ENCODE measurements around the gene DHX9.

DHX9 gene

DNA sequence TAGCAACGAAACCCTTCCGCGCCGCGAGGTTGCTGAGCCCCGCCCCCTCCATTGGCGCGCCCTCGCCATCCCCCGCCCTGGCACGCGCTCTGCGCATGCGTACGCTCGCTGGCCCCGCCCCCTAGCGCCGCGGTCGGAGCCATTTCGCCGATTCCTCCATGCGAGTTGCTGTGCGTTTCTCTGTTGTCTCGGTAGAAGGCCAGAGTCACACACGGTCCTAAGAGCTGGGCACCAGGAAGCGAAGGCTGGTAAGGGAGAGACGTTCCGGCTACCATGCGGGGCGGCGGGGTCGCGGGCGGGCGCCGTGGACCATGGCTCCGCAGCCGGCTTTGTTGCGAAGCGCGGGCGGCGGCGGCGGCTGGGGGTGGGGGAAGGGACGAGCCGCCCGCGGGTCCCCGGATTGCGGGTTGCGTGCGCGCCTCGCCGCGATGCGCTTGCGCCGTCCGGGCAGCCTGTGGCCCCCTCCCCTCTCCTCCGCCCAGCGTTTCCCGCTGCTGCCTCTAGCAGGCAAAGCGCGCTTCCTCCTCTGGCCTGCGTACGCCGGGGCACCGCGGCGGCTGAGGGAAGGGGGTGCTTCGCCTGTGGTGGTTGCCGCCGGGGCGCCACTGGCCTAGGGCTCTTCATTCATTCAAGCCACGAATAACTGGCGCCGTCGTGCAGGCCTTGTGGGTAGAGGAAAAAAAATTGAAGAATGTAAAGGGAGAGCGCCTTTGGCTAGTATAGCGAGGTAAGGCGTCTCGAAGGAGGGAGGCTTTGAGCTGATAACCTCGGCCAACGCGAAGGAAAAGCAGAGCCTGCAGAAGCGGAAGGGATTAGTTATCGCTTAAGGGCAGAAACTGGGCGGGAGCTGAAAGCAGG is at the start of gene DHX9:
TSS of gene DHX9 (plus strand) at position 139 of the 858 bp plus-strand sequence. CDS start 3,220 bp downstream, outside the sequence.
- DNase-seq = peak; percentile 88

DNA sequence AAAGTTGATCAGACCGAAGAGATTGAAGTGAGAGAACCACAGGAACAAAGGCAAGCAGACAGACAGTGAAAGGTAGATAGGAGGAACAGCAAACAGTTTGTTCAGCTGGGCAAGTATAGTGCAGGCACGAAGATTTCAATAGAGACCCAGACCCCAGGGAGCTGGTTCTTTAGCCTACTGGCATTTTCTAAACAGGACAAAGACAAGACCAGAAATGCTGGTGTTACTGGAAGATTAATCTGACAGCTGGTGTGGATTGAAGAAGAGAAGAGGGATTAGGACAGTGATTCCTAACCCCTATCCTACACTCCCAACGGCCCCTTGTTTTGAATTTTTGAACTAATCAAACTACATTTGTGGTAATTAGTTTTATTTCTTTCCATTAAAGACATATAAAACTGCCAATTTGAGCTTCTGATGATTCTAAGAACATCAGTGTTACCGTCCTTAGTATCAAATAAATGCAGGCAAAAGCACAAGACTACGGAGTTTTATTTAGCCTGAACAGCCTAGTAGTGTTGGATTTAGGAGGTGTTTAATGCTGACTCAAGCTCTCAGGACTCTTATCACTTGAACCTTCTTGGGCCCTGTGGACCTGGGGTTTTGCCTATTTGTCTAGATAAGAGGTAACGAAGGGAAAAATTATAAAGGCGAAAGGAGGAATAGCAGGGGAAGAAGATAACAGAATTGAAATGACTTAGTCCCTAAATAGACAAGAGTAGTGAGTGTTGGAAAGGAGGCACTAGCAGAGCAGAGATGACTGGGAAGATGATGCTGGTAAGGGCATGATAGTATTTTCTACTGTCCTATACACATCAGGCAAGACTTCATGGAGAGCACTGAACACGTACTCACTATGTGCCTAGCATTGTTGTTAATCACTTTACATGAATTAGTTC is 47.6 kb upstream of the DHX9 start:
- no peak for DNase-seq

DNA sequence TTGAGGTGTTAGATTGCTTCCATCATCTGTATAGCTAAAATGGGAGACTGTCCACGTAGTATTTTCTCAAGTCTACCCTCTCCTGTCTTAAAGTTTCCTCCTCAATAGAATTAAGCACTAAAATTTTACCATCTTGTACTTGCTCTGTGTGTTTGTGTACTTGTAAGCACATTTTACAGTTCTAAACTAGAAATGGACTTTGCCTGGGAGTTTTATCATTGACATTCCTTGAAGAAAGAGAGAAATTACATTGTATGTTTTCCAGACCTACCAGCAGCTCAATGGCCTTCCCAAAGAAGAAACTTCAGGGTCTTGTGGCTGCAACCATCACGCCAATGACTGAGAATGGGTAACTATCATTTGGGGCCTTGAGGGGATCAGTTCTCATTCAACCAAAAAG is 45.1 kb upstream of the DHX9 start:
- DNase-seq = no peak

DNA sequence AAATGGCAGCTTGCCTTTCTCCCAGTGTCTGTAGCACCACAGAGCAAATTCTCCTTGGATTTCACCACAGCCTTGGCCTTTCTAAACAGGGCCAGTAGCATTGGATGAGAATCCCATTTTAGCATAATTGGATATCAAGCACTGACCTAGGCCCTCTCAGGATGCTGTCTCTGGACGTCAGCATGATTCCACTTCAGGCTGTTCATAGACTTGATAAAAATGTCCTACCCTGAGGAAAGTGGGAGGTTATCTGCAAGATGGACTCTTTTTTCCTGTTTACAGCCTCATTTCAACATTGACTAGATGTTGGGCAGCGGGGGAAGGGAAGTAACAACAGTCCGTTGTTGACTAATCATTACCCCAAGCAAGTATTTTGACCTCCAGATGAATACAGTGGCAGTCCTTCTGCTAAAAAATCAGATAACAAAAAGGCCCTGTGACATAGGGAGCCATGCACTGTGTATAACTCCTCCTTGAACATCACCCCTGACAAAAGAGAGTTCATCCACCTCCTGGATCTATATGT is 44.4 kb upstream of the DHX9 start:
- peak; percentile 84 for DNase-seq

DNA sequence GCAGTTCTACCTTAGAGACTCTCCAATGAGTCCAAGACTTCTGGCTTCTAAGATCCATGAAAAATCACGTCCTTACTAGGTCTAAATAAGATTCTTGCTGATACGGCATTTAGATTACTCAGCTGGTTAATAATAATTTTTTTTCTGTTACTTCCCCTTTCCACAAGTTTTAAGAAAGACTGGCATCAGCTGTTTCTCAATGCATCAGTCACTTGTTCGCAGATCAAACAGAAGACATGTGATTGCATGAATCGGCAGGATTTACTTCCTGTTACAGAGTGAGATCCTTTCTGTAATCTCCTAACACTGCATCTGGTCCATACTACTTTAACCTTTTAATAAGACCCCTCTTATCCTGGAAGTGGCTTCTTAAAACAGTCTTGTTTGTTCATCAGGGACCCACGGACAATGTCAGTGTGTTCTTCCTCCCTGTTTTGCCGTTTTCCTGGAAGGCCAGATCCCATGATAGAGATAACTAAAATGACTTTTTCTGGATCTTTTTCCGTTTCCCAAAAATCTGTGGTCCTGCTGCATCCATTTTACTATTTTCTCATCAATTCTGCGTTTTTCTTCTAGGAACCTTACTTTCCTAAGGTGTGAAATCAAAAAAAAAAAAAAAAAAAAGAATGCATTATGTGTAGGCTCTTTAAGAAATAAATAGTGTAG is 43.5 kb upstream of the DHX9 start:
- DNase-seq = peak; percentile 98

DNA sequence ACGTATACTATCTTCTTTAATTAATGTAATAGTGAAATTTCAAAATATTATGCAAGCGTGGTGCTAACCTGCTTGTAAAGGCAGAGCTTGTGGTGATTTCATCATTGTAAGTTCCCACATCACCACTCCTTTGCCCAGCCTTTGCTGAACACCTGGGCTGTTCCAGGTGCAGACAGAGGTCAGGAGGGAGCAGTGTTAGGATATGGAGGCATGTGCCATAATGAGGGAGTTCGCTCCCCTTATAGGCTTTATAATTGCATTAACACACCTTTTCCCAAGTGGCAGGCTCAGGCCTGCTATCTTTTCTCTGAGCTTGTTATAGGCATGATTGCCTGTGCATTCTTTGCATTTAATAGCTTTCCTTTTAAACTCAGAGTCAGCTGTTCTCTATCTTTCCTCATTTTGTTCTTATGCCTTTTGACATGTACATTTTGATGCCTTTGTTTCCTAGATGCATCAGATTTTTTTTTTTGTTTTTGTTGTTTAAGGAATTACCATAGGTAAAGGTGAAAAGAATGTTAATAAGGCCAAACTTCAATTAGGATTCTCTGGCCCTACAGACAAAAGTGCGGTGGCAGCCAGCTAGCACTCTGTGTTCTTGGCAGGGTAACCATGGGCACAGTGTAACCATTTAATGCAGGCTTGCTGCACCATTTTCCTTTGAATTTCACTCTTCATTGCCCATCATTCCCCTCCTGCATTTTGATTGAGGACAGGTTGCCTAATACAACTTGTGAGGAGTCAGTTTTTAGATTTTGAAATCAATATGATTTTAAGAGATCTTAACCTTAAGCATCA is 36.9 kb upstream of the DHX9 start:
- DNase-seq = no peak

DNA sequence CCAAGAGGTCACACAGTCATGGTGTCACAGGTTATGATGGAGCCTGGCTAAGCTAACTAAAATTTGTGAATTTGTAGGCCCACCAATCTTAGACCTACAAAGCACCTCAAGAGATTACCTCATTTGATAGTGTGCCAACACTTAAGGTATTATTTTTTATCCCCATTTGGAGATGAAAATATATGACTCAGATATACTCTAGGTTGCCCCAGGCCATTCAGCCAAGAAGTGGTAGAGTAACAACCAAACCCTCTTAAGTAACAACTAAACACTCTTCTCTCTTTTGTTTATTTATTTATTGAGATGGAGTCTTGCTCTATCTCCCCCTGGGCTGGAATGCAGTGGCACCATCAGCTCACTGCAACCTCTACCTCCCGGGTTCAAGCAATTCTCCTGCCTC is 35.3 kb upstream of the DHX9 start:
- no peak for DNase-seq

DNA sequence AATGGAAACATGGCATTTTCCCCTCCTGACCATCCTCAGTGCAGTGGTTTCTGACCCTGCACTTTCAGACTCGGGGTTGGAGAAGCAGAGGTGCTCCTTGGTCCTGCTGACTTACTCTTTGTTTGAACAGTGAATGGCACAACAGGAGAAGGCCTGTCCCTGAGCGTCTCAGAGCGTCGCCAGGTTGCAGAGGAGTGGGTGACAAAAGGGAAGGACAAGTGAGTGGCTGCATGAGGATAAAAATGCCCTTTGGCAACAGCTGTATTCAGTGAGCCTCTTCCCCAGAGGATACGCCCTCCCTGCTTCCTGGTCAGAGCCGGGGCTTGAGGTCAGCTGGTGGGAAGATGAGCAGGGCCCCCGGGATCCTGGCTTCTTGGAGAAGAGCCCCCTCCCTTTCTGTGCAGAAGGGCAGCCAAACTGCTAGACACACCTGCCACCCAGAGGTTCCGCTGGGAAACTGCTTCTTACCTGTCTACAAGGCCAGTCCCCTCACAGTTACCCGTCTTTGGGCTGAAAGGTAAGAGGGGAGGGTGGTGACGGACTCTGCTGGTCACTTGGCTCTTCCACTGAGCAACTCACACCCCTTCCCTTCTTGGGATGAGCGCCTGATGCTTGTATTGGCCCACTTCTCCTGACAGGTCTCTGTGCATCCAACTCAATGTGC is 33.0 kb upstream of the DHX9 start:
- no peak for DNase-seq

DNA sequence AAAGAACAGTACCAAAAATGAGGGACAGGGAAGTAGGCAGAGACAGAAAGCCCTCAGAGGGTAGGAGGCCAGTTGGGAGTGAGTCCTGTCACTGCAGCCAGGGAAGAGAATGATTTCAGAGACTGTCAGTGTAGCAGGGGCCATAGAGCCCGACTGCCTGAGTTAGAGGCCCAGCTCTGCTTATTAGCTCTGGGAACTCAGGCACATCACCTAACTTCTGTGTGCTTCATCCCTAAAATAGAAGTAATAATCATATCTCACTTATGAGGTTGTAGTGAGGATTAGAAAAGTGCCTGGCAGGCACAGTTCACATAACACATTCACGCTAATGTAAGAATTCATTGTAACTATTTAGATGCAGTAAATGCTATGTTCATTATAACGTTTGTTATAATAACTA is 31.2 kb upstream of the DHX9 start:
- no peak for DNase-seq

DNA sequence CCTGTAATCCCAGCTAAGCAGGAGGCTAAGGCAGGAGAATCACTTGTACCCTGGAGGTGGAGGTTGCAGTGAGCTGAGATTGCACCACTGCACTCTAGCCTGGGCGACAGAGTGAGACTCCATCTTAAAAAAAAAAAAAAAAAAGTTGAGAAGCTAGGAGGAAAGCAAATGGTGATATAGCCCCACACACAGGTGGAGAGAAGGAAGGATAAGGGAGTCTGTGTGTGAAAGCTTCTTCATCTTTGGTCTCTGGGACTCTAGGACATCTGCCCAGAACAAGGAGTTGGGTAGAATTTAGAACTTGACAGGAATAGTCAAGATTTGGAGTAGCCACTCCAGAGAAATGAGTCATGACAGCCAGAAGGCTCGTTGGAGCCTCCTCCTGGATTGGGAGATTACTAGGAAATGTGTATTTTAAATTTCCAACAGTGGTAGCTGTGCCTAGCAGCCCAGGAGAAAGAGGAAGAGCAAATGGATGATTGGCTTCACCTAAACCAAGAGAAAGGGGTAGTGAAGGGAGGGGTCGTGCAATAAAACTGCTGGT is 29.7 kb upstream of the DHX9 start:
- no peak for DNase-seq

DNA sequence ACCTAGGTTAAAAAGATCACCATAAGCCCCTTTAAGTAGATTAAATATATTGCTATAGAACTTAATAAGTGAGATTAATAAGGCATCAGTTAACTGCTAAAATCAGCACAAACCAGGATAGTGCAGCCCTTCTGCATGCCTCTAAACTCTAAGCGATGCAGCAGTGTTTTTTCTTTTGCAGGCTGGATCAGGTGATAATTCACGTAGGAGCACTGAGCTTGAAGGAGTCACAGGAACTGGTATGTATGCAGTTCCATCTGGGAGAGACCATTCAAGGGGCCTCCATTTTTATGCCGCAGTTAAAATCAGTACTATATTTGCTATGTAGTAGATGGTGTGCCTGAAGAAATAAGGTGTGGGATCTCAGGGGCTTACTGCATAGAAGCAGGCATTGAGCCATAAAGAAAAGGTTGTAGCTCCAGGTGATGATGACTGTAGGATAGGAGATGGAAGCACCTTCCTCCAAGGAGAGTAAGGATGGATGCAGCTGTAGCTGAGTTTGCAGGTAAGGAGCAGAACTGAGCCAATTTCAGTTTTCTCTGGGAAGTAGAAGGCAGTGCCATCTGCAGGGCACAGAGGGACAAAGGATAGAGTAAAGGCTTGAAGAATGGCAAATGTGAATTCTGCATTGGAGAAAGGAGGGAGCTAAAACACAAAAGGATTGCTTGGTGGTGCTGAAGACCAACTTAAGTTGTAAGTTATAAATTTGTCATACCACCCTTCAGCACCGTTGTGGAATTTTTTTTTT is 27.0 kb upstream of the DHX9 start:
- no peak for DNase-seq

DNA sequence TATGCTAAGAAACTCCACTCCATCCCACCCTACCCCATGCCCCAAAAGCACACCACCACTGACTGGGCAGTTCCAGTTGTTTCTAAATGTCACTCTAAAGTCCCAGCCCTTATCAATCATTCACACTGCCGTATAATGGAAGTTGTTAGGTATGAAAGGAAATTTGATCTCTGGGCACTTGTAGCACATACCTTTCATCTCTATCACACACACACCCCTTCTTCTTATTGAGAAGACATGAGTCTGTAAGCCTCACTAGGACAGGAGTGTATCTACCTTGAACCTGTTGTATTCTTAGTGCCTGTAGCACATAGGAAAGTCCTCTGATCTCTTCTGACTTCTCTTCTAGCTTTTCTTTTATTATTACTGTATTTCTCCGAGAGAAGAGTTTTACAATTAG is 22.3 kb upstream of the DHX9 start:
- DNase-seq = no peak

DNA sequence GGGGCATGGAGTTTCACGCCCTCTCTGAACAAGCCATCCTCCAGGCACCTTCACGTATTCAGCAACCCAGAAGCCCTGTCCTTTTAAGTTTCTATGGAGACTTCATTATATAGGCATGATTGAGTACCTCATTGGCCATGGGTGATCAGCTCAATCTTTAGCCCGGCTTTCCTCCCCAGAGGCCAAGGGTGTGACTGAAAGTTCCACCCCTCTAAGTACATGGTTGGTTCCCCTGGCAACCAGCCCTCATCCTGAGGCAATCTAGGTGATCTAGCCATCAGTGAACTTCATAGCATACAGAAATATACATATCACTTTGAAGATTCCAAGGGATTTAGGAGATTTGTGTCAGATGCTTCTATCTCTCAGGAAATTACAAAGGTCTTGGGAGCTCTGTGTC is 21.3 kb upstream of the DHX9 start:
- DNase-seq = no peak

DNA sequence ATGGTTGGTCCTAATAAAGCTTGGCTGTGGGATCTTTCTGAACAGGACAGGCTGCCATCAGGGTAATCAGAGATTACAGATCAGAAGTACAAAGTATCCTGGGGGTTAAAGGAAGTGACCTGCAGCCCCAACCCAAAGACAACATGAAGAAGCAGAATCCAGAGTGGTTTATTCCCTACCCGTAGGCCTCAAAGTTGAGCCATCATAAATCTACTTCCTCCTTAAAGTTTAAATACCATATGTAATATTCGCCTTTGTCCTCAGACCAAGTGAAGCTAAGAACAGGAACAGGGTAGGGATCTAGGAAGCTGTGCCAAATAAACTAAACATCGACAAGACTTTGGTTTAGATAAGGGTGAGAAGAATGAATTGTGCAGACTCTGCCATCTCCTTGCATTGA is 15.9 kb upstream of the DHX9 start:
- DNase-seq = peak; percentile 11

DNA sequence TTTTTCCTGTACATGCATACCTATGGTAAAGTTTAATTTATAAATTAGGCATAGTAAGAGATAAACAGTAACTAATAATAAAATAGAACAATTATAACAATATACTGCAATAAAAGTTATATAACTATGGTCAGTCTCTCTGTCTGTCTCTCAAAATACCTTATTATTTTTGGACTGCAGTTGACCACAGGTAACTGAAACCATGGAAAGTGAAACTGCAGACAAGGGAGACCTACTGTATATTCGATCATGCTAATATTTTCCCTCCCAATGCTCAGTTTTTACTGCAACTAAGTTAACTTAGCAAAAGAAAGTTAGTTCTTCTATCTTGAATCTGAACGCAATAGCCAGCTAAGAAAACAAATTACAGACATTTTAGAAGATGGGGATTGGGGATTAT is 12.3 kb upstream of the DHX9 start:
- no peak for DNase-seq

DNA sequence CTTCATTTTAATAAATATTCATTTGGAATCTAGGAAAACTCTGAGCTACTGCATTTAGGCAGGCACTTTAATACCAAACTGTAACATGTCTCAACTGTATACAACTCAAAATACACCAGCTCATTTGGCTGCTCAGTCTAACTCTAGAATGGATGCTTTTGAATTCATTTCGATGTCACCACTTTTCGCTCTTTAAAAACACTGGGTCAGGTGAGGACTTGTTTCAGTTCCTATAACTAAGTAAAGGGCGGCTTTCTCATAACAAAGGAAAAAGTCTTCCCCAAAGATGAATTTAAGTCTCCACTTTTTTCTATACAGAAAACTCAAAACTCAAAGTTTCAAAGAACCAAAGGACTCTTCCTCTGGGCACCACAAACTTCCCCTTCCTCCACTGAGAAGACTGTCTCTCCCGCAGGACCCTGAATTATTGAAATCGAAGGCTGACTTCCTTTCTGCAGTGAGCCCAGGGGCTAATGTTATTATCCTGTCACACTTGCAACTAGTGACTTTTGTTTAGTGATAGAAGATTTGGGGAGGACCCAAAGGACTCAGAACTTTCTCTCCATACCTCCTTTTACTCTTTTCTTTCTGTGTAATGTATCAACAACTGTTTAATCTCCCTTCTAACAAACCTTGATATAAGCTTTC is 9.7 kb upstream of the DHX9 start:
- no peak for DNase-seq

DNA sequence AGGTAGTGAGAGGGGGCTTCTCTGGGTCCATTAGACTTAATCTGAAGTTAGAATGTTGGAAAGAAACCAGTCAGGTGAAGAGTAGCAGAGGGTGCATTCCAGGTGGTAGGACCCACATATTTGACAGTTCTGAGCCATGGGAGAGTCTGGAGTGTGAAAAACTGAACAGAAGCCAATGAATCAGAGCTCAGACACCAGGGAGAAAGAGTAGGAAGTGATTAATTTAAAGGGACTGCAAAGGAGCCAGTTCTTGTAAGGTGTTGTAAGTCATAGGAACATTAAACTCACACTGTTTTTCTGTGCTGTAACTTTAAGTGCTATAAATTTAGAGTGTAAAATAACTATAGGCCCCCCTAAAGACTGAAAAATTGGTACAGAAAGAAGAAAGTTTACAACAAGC is 5.9 kb upstream of the DHX9 start:
- DNase-seq = no peak

DNA sequence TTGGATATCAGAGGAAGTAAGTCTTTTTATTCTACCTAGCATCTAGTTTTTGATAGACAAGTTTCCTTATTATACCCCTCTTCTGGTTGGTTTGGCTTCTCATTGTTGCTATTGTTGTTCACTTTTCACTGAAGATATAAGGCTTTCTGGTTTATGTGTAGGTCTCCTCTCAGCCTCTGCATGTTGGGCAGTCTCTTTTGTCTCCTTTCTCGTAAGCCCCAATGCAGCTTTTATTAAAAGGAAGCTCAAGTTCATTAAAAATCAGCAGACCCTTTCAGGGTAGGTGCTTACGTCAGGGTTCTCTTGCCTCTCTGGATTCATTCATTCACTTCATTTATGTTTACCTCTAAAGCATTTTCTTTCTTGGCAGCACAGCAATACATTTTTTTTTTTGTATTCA is 4.8 kb upstream of the DHX9 start:
- no peak for DNase-seq

DNA sequence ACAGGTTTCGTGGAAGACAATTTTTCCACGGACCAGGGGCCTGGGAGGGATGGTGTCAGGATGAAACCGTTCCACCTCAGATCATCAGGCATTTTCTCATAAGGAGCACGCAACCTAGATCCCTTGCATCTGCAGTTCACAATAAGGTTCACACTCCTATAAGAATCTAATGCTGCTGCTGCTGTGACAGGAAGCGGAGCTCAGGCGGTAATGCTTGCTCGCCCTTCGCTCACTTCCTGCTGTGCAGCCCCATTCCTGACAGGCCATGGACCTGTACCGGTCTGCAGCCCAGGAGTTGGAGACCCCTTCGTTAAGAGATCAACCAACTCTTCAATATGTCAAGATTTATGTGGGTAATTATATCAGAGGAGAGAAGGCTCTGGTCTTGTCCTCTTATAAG is 3.3 kb upstream of the DHX9 start:
- DNase-seq = no peak

DNA sequence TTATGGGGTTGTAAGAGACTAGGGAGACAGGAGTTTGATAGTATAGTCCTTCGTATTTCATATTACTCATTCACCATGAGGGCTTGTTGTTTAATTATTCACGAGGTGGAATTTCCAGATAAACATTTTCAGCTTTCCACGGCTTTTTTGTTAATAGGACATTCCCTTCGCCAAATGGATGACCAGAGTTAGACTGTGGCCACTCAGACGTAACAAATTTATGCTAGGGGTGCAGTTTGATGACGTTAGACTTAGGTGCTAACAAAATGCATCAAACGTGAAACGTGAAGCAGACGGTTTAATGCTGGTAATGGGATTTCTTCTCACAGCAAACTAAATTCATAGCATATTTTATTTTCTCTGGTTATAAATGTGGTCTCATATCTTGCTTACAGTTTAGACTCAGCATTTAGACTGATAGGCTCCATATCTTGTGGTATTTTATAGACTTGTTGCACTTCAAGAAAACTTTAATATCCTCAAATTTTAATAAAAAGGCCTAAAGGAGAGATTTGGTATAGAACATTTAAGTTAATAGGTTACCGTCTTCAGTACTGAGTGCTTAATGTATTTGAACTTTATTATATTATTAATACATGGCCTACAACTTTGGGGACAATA is 2.3 kb downstream of the DHX9 start:
- no peak for DNase-seq
